ENCODE data around the gene AIFM2. TPM values are rescaled to one million over a fixed set of nuclear protein-coding genes. Genes with fewer than 3 reads are reported as not detected.

The AIFM2 gene
- polyA plus RNA-seq, 3 donors, result 0.28 to 2.1 (median 0.41) TPM

GRCh38 chr10:70096705-70097420 lies 35.8 kb downstream of the AIFM2 start:
- H3K27ac Mint-ChIP-seq, result no peak overlapping the region
- peaks cover 0 to 12% of the 10 kb centered on the region in 2 donors for H3K36me3 ChIP-seq (replicated peaks in 1 of 2; ENCODE audit: control insufficient read depth in 1 of 2, insufficient read depth in 2 of 2, low read length in 2 of 2)
- no peaks in the 10 kb centered on the region for H3K4me1 ChIP-seq (ENCODE audit: control insufficient read depth in 1 of 2, insufficient read depth in 2 of 2, low read length in 2 of 2)
- 100% methylated on average over 3 of the region's 5 CpGs for WGBS (ENCODE audit: insufficient coverage)
- no peaks in the 10 kb centered on the region for H3K27me3 ChIP-seq (ENCODE audit: control insufficient read depth in 2 of 2, insufficient read depth in 2 of 2, low read length in 2 of 2)
- intact Hi-C loops (cut with micrococcal nuclease), result no loop called here
- peaks cover 0 to 3% (median 0%) of the 10 kb centered on the region in 7 donors for H3K9me3 Mint-ChIP-seq
- H3K36me3 Mint-ChIP-seq, result peaks cover 5 to 10% of the 10 kb centered on the region in 2 donors
- no peaks in the 10 kb centered on the region for H4K20me1 ChIP-seq (ENCODE audit: insufficient read depth, low read length)
- H3K4me3 ChIP-seq (replicated peaks in 1 of 3; ENCODE audit: low read depth in 2 of 3, low read length in 3 of 3), result no peak overlapping the region
- H3K4me2 ChIP-seq (replicated peaks; ENCODE audit: extremely low read depth, low read length, poor library complexity, severe bottlenecking), result no peak overlapping the region
- TF ChIP-seq CTCF (IDR thresholded peaks at IDR 0.05), result no peak
- no peaks in the 10 kb centered on the region for H3K79me2 ChIP-seq (ENCODE audit: insufficient read depth, low read length)
- H2AFZ ChIP-seq (ENCODE audit: insufficient read depth, low read depth, low read length, poor library complexity, severe bottlenecking), result no peak overlapping the region
- H3K27me3 Mint-ChIP-seq (ENCODE audit: low read depth in 3 of 3), result peaks cover 1 to 3% (median 2%) of the 10 kb centered on the region in 3 donors
- DNase-seq, result no peak
- H3K9me3 ChIP-seq (replicated peaks in 1 of 2; ENCODE audit: control insufficient read depth in 1 of 2, insufficient read depth in 1 of 2, low read length in 2 of 2), result no peaks in the 10 kb centered on the region
- H3K4me3 Mint-ChIP-seq, result no peak overlapping the region
- H3K27ac ChIP-seq (ENCODE audit: low read depth in 1 of 2, low read length in 2 of 2), result no peak overlapping the region
- no peak overlapping the region for H3K9ac ChIP-seq (ENCODE audit: insufficient read depth, low read length, poor library complexity, severe bottlenecking)
- peaks cover 5% of the 10 kb centered on the region for H3K4me1 Mint-ChIP-seq

DNA sequence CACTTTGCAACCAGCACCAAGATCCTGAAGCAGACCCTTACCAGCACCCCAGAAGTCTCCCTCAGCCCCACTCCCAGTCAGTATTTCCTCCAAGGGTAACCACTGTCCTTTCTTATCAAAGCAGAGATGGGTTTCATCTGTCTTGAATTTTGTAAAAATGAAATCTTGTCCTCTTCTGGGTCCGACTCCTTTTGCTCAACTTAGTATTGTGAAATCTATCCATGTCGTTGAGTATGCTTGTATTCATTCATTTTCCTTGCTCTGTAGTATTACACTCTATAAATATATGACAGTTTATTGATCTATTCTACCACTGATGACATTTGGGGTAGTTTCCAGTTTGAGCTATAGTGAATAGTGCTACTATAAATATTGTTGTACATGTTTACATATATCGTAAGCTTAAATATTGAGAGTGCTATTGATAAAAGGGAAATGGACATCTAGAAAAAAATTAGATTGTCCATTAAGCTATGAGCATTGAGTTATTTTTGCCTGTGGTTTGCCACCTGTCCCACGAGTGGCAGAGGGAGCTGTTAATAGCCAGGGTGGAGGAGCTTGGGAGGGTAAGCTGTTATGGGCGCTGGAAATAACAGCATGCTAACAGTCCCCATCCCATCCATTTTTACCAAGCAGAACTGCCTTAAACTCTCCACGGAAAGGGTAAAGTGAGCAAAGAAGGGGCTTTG lies 36.5 kb downstream of the AIFM2 start:
- TF ChIP-seq CTCF (IDR thresholded peaks at IDR 0.05), result no peak
- Mint-ChIP-seq H3K9me3 (no peaks in the 10 kb centered on the region), H3K36me3 (peaks cover 5 to 10% of the 10 kb centered on the region in 2 donors), H3K27me3 (ENCODE audit: low read depth in 3 of 3) (peaks cover 1 to 3% (median 2%) of the 10 kb centered on the region in 3 donors), H3K4me1 (peaks cover 5% of the 10 kb centered on the region), H3K27ac (no peak overlapping the region), H3K4me3 (no peak overlapping the region)
- H3K4me3 ChIP-seq (replicated peaks in 1 of 3; ENCODE audit: low read depth in 2 of 3, low read length in 3 of 3), result no peak overlapping the region
- intact Hi-C loops (cut with micrococcal nuclease), result no loop called here
- 100% methylated on average over 1 of the region's 6 CpGs for WGBS (ENCODE audit: insufficient coverage)
- no peaks in the 10 kb centered on the region for H3K4me1 ChIP-seq (ENCODE audit: control insufficient read depth in 1 of 2, insufficient read depth in 2 of 2, low read length in 2 of 2)
- no peaks in the 10 kb centered on the region for H3K79me2 ChIP-seq (ENCODE audit: insufficient read depth, low read length)
- H3K27me3 ChIP-seq (ENCODE audit: control insufficient read depth in 2 of 2, insufficient read depth in 2 of 2, low read length in 2 of 2), result no peaks in the 10 kb centered on the region
- no peaks in the 10 kb centered on the region for H3K9me3 ChIP-seq (replicated peaks in 1 of 2; ENCODE audit: control insufficient read depth in 1 of 2, insufficient read depth in 1 of 2, low read length in 2 of 2)
- no peak overlapping the region for H2AFZ ChIP-seq (ENCODE audit: insufficient read depth, low read depth, low read length, poor library complexity, severe bottlenecking)
- no peak for DNase-seq
- no peak overlapping the region for H3K9ac ChIP-seq (ENCODE audit: insufficient read depth, low read length, poor library complexity, severe bottlenecking)
- H3K36me3 ChIP-seq (replicated peaks in 1 of 2; ENCODE audit: control insufficient read depth in 1 of 2, insufficient read depth in 2 of 2, low read length in 2 of 2), result peaks cover 0 to 12% of the 10 kb centered on the region in 2 donors
- H3K27ac ChIP-seq (ENCODE audit: low read depth in 1 of 2, low read length in 2 of 2), result no peak overlapping the region
- H4K20me1 ChIP-seq (ENCODE audit: insufficient read depth, low read length), result no peaks in the 10 kb centered on the region
- H3K4me2 ChIP-seq (replicated peaks; ENCODE audit: extremely low read depth, low read length, poor library complexity, severe bottlenecking), result no peak overlapping the region
